Heart left ventricle (tissue), 16 donors: ENCODE data around the gene EDN3. TPM values are rescaled to one million over a fixed set of nuclear protein-coding genes. Genes with fewer than 3 reads are reported as not detected.

Experiments used
- ATAC-seq, 4 donors: fragments of 200-7000 bp; cut with Tn5 transposase; one replicate each; pipeline ENCODE4 v1.9.1; 2020 to 2022; ENCODE audit warnings: moderate library complexity in 4 of 4, mild to moderate bottlenecking in 3 of 4, moderate number of reproducible peaks in 1 of 4
- DNase-seq, 5 donors: peaks; one replicate each; pipeline ENCODE4 v3.0.0-alpha.2; 2020
- H3K27ac ChIP-seq, 12 donors: fragments of 200-600 bp; sonication (generic) in 4 of 12; one replicate each; pipeline versions ENCODE4 v1.5.0 to v1.8.0; 2016 to 2022; ENCODE audit warnings: mild to moderate bottlenecking in 2 of 12
- H3K27me3 ChIP-seq, 9 donors: fragments of 200-600 bp; sonication (generic) in 2 of 9; one replicate each; pipeline versions ENCODE4 v1.5.1 to v1.8.0; 2016 to 2022; ENCODE audit warnings: mild to moderate bottlenecking in 3 of 9
- H3K36me3 ChIP-seq, 9 donors: fragments of 200-600 bp; sonication (generic) in 2 of 9; one replicate each; pipeline versions ENCODE4 v1.5.0 to v1.8.0; 2018 to 2022; ENCODE audit warnings: mild to moderate bottlenecking in 2 of 9
- H3K4me1 ChIP-seq, 12 donors: fragments of 200-600 bp; sonication (generic) in 4 of 12; one replicate each; pipeline versions ENCODE4 v1.5.0 to v1.8.0; 2016 to 2022; ENCODE audit warnings: mild to moderate bottlenecking in 3 of 12
- H3K4me3 ChIP-seq, 12 donors: fragments of 200-600 bp; sonication (generic) in 4 of 12; one replicate each; pipeline versions ENCODE4 v1.5.0 to v1.8.0; 2017 to 2022; ENCODE audit warnings: mild to moderate bottlenecking in 9 of 12, moderate library complexity in 4 of 12
- H3K9me3 ChIP-seq, 12 donors: fragments of 200-600 bp; sonication (generic) in 4 of 12; one replicate each; pipeline versions ENCODE4 v1.5.0 to v1.8.0; 2016 to 2022; ENCODE audit warnings: mild to moderate bottlenecking in 1 of 12
- CTCF ChIP-seq, 12 donors: fragments of 200-600 bp; sonication (generic) in 4 of 12; IDR thresholded peaks; one replicate each; pipeline versions ENCODE4 v1.5.0 to v1.8.0; 2018 to 2022; ENCODE audit warnings: antibody characterized with exemption in 12 of 12, mild to moderate bottlenecking in 5 of 12
- POLR2A ChIP-seq, 2 donors: fragments of 450-650 bp; IDR thresholded peaks; one replicate each; pipeline ENCODE4 v1.6.1; 2017; ENCODE audit warnings: antibody characterized with exemption in 2 of 2, mild to moderate bottlenecking in 2 of 2, moderate library complexity in 2 of 2
- WGBS, 4 donors: extraction: QIAGEN DNeasy Blood & Tissue Kit in 2 of 4; methylation state at CpG; one replicate each; pipeline versions ENCODE4 v1.1.5 to v1.1.7; 2013 to 2018; 5-methylcytosine and 5-hydroxymethylcytosine counted together
- intact Hi-C, 10 donors: fragments of 100-400 bp; cut with DNase I; formaldehyde crosslinking; loops; one replicate each; pipeline versions ENCODE4 v1.11.1 to v1.14.2; 2022
- polyA plus RNA-seq, 2 donors: library from polyadenylated mRNA; stranded (reverse); fragments of 200-250 nt; gene quantifications; one replicate each; pipeline ENCODE4 v1.2.3, GENCODE V29; 2013
- total RNA-seq, 9 donors: library from RNA; depleted of rRNA in 2 of 9; stranded (reverse); fragments of >200 nt in 2 of 9; fragmentation: NEBNext Ultra II Directional in 3 of 9; extraction: Animal tissue kit (Norgen Biotek cat#: 25700) in 3 of 9; gene quantifications; one replicate each; pipeline versions ENCODE4 v1.1.0 to v1.2.4, GENCODE V29; 2016 to 2023
- donor health status: ischemic (EF 13 %, LVEDD 7.1; RV severe dilation, severe dysfunction).
- donor health status: healthy with polysubstance abuse.
- donor health status: DM: no; HTN: yes; CAD: no.
- donor health status: DM: no; HTN: no; CAD: no.
- donor health status: ischemic (EF 25% LVEDD 6.9; RV normal size, moderate dysfunction).
- donor health status: ischemic (EF 25% LVEDD 5.7; RV mildly dilated, moderate dysfunction).
- donor health status: healthy.
- donor health status: DM: yes; HTN: yes; CAD: no.
- donor health status: ischemic (EF 35%, LVEDD 5.7; RV mildly dilated, moderate dysfunction).
- donor health status: nonischemic (EF 11% LVEDD 7.7; RV severe dilation, severe dysfunction).
- donor health status: DM: yes; HTN: yes; CAD: no.
- donor health status: PGD.
- donor health status: ischemic (EF 29% LVEDD 5.4; RV normal size, mild dysfunction).
- donor health status: nonischemic (EF 23%, LVEDD 6.1; RV moderate dilation, normal function).

EDN3 gene
- total and polyA plus RNA-seq, 11 donors = 0.07 to 0.17 TPM; not detected in 9

- no peak for TF ChIP-seq POLR2A (IDR thresholded peaks at IDR 0.05)
- no peak for TF ChIP-seq CTCF (IDR thresholded peaks at IDR 0.05)
Observed at GRCh38 chr20:59258221-59258621, 42.2 kb upstream of the EDN3 start.

GRCh38 chr20:59259946-59260345, 40.5 kb upstream of the EDN3 start:
- no peak for ATAC-seq
- Histone ChIP-seq H3K4me1 (peaks cover 0 to 7% (median 0%) of the 10 kb centered on the region in 12 donors), H3K27me3 (peaks cover 0 to 48% (median 5%) of the 10 kb centered on the region in 9 donors), H3K4me3 (no peak overlapping the region), H3K27ac (no peak overlapping the region), H3K36me3 (no peaks in the 10 kb centered on the region), H3K9me3 (no peaks in the 10 kb centered on the region)
- TF ChIP-seq CTCF (IDR thresholded peaks at IDR 0.05) (no peak), POLR2A (IDR thresholded peaks at IDR 0.05) (no peak)
- no peak for DNase-seq
- 65 to 89% (median 87%) methylated on average over 2 of the region's 2 CpGs for WGBS, 4 donors
- intact Hi-C loops = loop anchor here in 1 of 10 donors (10.0 kb wide), 1 partner anchor 115 kb away; no protein-coding TSS in a partner anchor

More at GRCh38 chr20:59258221-59258621, 42.2 kb upstream of the EDN3 start:
- DNase-seq (no peak), ATAC-seq (no peak)
- intact Hi-C loops = no loop called here
- Histone ChIP-seq H3K36me3 (no peaks in the 10 kb centered on the region), H3K27ac (no peak overlapping the region), H3K9me3 (no peaks in the 10 kb centered on the region), H3K27me3 (peaks cover 0 to 43% (median 5%) of the 10 kb centered on the region in 9 donors), H3K4me1 (peaks cover 0 to 7% (median 0%) of the 10 kb centered on the region in 12 donors), H3K4me3 (no peak overlapping the region)
- WGBS, 4 donors = 65 to 80% (median 70%) methylated on average over 2 of the region's 2 CpGs

GRCh38 chr20:59265298-59265697, 35.1 kb upstream of the EDN3 start:
- no peaks in the 10 kb centered on the region for H3K4me1 ChIP-seq
- no peak for DNase-seq
- TF ChIP-seq POLR2A (IDR thresholded peaks at IDR 0.05) = no peak
- no peak for TF ChIP-seq CTCF (IDR thresholded peaks at IDR 0.05)
- H3K9me3 ChIP-seq = no peaks in the 10 kb centered on the region
- H3K27ac ChIP-seq = no peak overlapping the region
- H3K4me3 ChIP-seq = no peak overlapping the region
- ATAC-seq = no peak
- no peaks in the 10 kb centered on the region for H3K36me3 ChIP-seq
- intact Hi-C loops = loop anchor here in 1 of 10 donors (10.0 kb wide), 1 partner anchor 110 kb away; no protein-coding TSS in a partner anchor
- peaks cover 0 to 69% (median 14%) of the 10 kb centered on the region in 9 donors for H3K27me3 ChIP-seq

- intact Hi-C loops = loop anchor here in 1 of 10 donors (10.0 kb wide), 1 partner anchor 106 kb away; no protein-coding TSS in a partner anchor
- Histone ChIP-seq H3K27ac (no peak overlapping the region), H3K4me1 (no peaks in the 10 kb centered on the region), H3K36me3 (no peaks in the 10 kb centered on the region), H3K4me3 (no peak overlapping the region), H3K9me3 (no peaks in the 10 kb centered on the region), H3K27me3 (peaks cover 0 to 76% (median 23%) of the 10 kb centered on the region in 9 donors)
- no peak for DNase-seq
- 19 to 35% (median 29%) methylated on average over 3 of the region's 3 CpGs for WGBS, 4 donors
- TF ChIP-seq POLR2A (IDR thresholded peaks at IDR 0.05) = no peak
- TF ChIP-seq CTCF (IDR thresholded peaks at IDR 0.05) = no peak
- ATAC-seq = no peak
Observed at GRCh38 chr20:59268870-59269269, 31.5 kb upstream of the EDN3 start.
